Measurements from ENCODE around the gene GID4.

DNA sequence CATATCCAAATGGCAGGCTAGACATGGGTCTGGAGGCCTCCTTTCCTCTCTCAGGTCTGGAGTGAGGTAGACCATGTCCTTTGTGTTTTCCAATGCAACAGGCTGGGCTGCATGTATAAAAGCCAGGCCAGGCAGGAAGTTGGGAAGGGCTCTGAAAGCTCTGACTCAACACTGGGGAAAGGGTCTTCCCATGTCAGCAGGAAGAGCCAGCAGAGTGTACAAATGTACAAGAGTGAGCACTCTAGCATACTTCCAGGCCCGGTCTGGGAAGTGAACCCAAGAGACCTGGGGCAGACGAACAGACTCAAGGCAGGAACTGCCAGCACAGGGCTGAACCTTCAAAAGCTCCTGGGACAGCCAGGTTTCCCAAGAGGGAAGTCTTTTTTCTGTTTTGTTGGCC is 7.3 kb upstream of the GID4 start:
- TF ChIP-seq, protein P1, sequence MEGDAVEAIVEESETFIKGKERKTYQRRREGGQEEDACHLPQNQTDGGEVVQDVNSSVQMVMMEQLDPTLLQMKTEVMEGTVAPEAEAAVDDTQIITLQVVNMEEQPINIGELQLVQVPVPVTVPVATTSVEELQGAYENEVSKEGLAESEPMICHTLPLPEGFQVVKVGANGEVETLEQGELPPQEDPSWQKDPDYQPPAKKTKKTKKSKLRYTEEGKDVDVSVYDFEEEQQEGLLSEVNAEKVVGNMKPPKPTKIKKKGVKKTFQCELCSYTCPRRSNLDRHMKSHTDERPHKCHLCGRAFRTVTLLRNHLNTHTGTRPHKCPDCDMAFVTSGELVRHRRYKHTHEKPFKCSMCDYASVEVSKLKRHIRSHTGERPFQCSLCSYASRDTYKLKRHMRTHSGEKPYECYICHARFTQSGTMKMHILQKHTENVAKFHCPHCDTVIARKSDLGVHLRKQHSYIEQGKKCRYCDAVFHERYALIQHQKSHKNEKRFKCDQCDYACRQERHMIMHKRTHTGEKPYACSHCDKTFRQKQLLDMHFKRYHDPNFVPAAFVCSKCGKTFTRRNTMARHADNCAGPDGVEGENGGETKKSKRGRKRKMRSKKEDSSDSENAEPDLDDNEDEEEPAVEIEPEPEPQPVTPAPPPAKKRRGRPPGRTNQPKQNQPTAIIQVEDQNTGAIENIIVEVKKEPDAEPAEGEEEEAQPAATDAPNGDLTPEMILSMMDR (IDR thresholded peaks at IDR 0.05): no peak
- no peak for TF ChIP-seq POLR2A (IDR thresholded peaks at IDR 0.05)

All from body of pancreas (tissue), 4 donors.